Heart right ventricle (tissue), 16 donors: ENCODE results near the gene DCN. TPM values are rescaled to one million over a fixed set of nuclear protein-coding genes. Genes with fewer than 3 reads are reported as not detected.
"Not testable (repeated sequence)": the region's sequence is repeated elsewhere in the genome, so short reads cannot be mapped to it uniquely, and the experiment has no call there.

Source experiments
- ATAC-seq, 8 donors: fragments of 200-7000 bp; cut with Tn5 transposase; one replicate each; pipeline ENCODE4 v1.9.1; 2020; ENCODE audit warnings: mild to moderate bottlenecking in 8 of 8, moderate library complexity in 8 of 8, moderate number of reproducible peaks in 1 of 8
- DNase-seq, 2 donors: peaks; one replicate each; pipeline ENCODE4 v3.0.0-alpha.2; 2020
- H3K27ac ChIP-seq, 10 donors: fragments of 200-600 bp; sonication (generic) in 2 of 10; one replicate each; pipeline versions ENCODE4 v1.5.0 to v1.8.0; 2020 to 2022; ENCODE audit warnings: mild to moderate bottlenecking in 3 of 10
- H3K27me3 ChIP-seq, 7 donors: fragments of 200-600 bp; one replicate each; pipeline ENCODE4 v1.8.0; 2021 to 2022; ENCODE audit warnings: mild to moderate bottlenecking in 2 of 7
- H3K36me3 ChIP-seq, 9 donors: fragments of 200-600 bp; sonication (generic) in 1 of 9; one replicate each; pipeline versions ENCODE4 v1.5.0 to v1.8.0; 2020 to 2022; ENCODE audit warnings: mild to moderate bottlenecking in 2 of 9
- H3K4me1 ChIP-seq, 9 donors: fragments of 200-600 bp; sonication (generic) in 1 of 9; one replicate each; pipeline versions ENCODE4 v1.5.0 to v1.8.0; 2020 to 2022; ENCODE audit warnings: mild to moderate bottlenecking in 4 of 9
- H3K4me3 ChIP-seq, 10 donors: fragments of 200-600 bp; sonication (generic) in 2 of 10; one replicate each; pipeline versions ENCODE4 v1.5.0 to v1.8.0; 2020 to 2022; ENCODE audit warnings: mild to moderate bottlenecking in 7 of 10, moderate library complexity in 2 of 10
- H3K9me3 ChIP-seq, 11 donors: fragments of 200-600 bp in 10 of 11; sonication (generic) in 2 of 11; one replicate each; pipeline versions ENCODE4 v1.5.0 to v1.8.0; 2013 to 2022; ENCODE audit warnings: mild to moderate bottlenecking in 2 of 11, control low read depth in 1 of 11, moderate library complexity in 1 of 11
- CTCF ChIP-seq, 9 donors: fragments of 200-600 bp; sonication (generic) in 2 of 9; IDR thresholded peaks; one replicate each; pipeline versions ENCODE4 v1.5.0 to v1.8.0; 2021 to 2022; ENCODE audit warnings: antibody characterized with exemption in 9 of 9, mild to moderate bottlenecking in 5 of 9, moderate library complexity in 1 of 9
- WGBS, 2 donors: extraction: QIAGEN DNeasy Blood & Tissue Kit; methylation state at CpG; one replicate each; pipeline ENCODE4 v1.1.7; 2013; ENCODE audit warnings: inconsistent platforms in 1 of 2; 5-methylcytosine and 5-hydroxymethylcytosine counted together
- intact Hi-C, 10 donors: fragments of 100-400 bp; cut with DNase I; formaldehyde crosslinking; loops; one replicate each; pipeline versions ENCODE4 v1.11.1 to v1.14.2; 2022
- polyA plus RNA-seq, 2 donors: library from polyadenylated mRNA; stranded (reverse); fragments of 200-250 nt; gene quantifications; one replicate each; pipeline ENCODE4 v1.2.3, GENCODE V29; 2013
- total RNA-seq, 10 donors: library from RNA; stranded (reverse); fragmentation: NEBNext Ultra II Directional in 3 of 10; extraction: Animal tissue kit (Norgen Biotek cat#: 25700) in 3 of 10; gene quantifications; one replicate each; pipeline versions ENCODE4 v1.2.1 to v1.2.4, GENCODE V29; 2021 to 2023
- donor health status: Arrhythmogenic right ventricular cardiomyopathy.
- donor health status: ischemic (EF 13 %, LVEDD 7.1; RV severe dilation, severe dysfunction).
- donor health status: healthy with polysubstance abuse.
- donor health status: DM: no; HTN: yes; CAD: no.
- donor health status: DM: no; HTN: no; CAD: no.
- donor health status: ischemic (EF 25% LVEDD 6.9; RV normal size, moderate dysfunction).
- donor health status: ischemic (EF 25% LVEDD 5.7; RV mildly dilated, moderate dysfunction).
- donor health status: healthy.
- donor health status: DM: yes; HTN: yes; CAD: no.
- donor health status: Ischemic cardiomyopathy.
- donor health status: ischemic (EF 35%, LVEDD 5.7; RV mildly dilated, moderate dysfunction).
- donor health status: nonischemic (EF 11% LVEDD 7.7; RV severe dilation, severe dysfunction).
- donor health status: DM: yes; HTN: yes; CAD: no.
- donor health status: PGD.
- donor health status: ischemic (EF 29% LVEDD 5.4; RV normal size, mild dysfunction).
- donor health status: nonischemic (EF 23%, LVEDD 6.1; RV moderate dilation, normal function).

Gene DCN
- total and polyA plus RNA-seq, 12 donors, result 286 to 1,072 (median 557) TPM

- intact Hi-C loops, result no loop called here
- no peak for TF ChIP-seq CTCF (IDR thresholded peaks at IDR 0.05)
- Histone ChIP-seq H3K9me3 (peaks cover 0 to 12% (median 0%) of the 10 kb centered on the region in 11 donors), H3K36me3 (no peaks in the 10 kb centered on the region), H3K4me1 (no peaks in the 10 kb centered on the region), H3K27me3 (no peaks in the 10 kb centered on the region), H3K27ac (peak overlapping the region in 3 of 10 donors; percentile 3 to 46 (median 32)), H3K4me3 (no peak overlapping the region)
- ATAC-seq (no peak), DNase-seq (no peak)
Measured at GRCh38 chr12:91210144-91210543, 27.5 kb upstream of the DCN start.

GRCh38 chr12:91207301-91207700 lies 24.7 kb upstream of the DCN start:
- H3K4me1 ChIP-seq, intact Hi-C loops, H3K36me3 ChIP-seq, H3K27me3 ChIP-seq, DNase-seq, H3K9me3 ChIP-seq, H3K4me3 ChIP-seq, H3K27ac ChIP-seq, ATAC-seq: not testable (repeated sequence)

- Histone ChIP-seq H3K27me3 (no peaks in the 10 kb centered on the region), H3K36me3 (no peaks in the 10 kb centered on the region), H3K9me3 (peaks cover 0 to 7% (median 0%) of the 10 kb centered on the region in 11 donors), H3K4me1 (no peaks in the 10 kb centered on the region), H3K4me3 (no peak overlapping the region), H3K27ac (no peak overlapping the region)
- no peak for DNase-seq
- intact Hi-C loops, result no loop called here
- ATAC-seq, result no peak
- whole genome bisulfite sequencing, 2 donors, result 56 to 57% methylated on average over 1 of the region's 1 CpG
- TF ChIP-seq CTCF (IDR thresholded peaks at IDR 0.05), result no peak
Measured at GRCh38 chr12:91205811-91206210, 23.2 kb upstream of the DCN start.

GRCh38 chr12:91204421-91204820 lies 21.8 kb upstream of the DCN start:
- no peaks in the 10 kb centered on the region for H3K36me3 ChIP-seq
- intact Hi-C loops, result no loop called here
- no peak overlapping the region for H3K4me3 ChIP-seq
- ATAC-seq (no peak), DNase-seq (no peak)
- 90 to 91% methylated on average over 4 of the region's 4 CpGs for WGBS, 2 donors
- no peak for TF ChIP-seq CTCF (IDR thresholded peaks at IDR 0.05)
- H3K27me3 ChIP-seq, result no peaks in the 10 kb centered on the region
- H3K4me1 ChIP-seq, result no peaks in the 10 kb centered on the region
- peaks cover 0 to 8% (median 0%) of the 10 kb centered on the region in 11 donors for H3K9me3 ChIP-seq
- no peak overlapping the region for H3K27ac ChIP-seq

- Histone ChIP-seq H3K27me3 (no peaks in the 10 kb centered on the region), H3K27ac (no peak overlapping the region), H3K4me3 (no peak overlapping the region), H3K36me3 (no peaks in the 10 kb centered on the region), H3K9me3 (peaks cover 0 to 14% (median 0%) of the 10 kb centered on the region in 11 donors), H3K4me1 (no peaks in the 10 kb centered on the region)
- ATAC-seq, result no peak
- intact Hi-C loops, result no loop called here
- no peak for TF ChIP-seq CTCF (IDR thresholded peaks at IDR 0.05)
- 65 to 73% methylated on average over 3 of the region's 3 CpGs for WGBS, 2 donors
- DNase-seq, result no peak
Measured at GRCh38 chr12:91203610-91204009, 21.0 kb upstream of the DCN start.
